Activated naive CD4-positive, alpha-beta T cell treated with Interleukin-2 at 50 U/mL for 16 hours (primary cell): ENCODE results near the gene SYNDIG1.

ENCODE experiments used
- DNase-seq: peaks from one replicate; pipeline ENCODE4 v3.0.0-alpha.2; 2020

SYNDIG1 gene

DNA sequence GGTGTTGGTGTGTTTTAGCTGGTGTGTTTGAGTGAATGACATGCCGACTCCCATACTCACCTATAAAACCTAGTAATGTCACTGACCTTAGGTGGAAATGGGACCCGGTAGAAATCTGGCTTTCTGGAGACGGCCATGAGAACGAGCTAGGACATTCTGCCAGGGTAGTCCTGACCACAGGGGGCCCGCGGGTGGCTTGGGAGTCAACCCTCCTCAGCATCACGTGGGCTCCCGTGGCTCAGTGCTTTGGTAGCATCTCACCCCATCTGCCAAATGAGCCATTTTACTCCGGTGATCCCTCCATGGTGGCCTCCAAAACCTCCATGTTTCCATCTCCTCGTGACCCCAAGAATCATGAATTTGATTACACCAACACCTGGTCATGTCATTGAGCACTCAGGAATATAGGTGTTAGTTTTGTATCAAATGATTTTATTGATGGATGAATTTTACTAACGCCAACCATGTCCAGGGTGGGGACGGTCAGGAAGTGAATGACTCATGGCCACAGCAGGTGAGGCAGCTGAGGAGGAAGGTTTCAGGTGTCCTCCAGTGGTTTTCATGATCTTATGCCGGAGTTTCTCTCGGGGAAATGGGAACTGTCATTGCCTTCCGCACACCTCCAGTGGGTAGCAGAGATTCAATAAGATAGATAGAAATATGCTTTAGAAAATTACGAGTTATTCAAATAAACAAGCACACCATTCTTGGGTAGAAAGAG, 195.0 kb downstream of the SYNDIG1 start:
- no peak for DNase-seq

DNA sequence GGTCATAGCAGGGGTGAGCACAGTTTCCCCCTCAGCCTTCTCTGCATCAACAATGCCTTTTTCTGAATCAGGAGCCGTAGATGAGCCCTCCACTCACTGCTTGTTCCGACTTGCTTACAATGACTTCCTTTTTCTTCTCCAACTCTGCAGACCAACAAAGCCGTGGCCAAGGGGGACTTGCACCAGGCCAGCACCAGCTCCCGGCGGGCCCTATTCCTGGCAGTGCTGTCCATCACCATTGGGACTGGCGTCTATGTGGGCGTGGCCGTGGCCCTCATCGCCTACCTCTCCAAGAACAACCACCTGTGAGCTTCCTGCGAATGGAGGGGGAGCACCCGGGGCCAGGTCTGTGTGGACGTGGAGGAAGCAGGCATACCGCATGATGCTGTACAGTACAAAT, 195.8 kb downstream of the SYNDIG1 start:
- no peak for DNase-seq

DNA sequence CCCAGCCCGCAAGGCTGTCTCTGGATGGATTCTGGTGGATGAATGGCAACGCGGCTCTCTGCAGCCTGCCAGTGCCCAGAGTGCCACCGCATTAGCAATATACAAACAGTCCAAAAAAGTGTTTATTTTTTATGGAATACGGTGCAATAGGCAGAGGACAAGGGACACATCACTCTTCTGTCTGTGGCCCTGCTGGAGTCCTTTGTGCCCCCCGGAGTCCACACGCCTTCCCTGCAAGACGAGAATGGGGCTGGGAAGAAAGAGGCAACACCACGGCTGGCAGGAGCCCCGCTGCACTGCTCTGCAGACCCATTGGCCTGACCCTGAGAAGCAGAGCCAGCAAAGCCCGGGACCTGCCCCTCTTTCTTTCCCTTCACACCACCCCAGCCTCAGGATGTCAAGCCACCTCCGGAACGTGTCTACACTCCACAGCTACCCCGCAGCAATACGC, 196.3 kb downstream of the SYNDIG1 start:
- DNase-seq: no peak

DNA sequence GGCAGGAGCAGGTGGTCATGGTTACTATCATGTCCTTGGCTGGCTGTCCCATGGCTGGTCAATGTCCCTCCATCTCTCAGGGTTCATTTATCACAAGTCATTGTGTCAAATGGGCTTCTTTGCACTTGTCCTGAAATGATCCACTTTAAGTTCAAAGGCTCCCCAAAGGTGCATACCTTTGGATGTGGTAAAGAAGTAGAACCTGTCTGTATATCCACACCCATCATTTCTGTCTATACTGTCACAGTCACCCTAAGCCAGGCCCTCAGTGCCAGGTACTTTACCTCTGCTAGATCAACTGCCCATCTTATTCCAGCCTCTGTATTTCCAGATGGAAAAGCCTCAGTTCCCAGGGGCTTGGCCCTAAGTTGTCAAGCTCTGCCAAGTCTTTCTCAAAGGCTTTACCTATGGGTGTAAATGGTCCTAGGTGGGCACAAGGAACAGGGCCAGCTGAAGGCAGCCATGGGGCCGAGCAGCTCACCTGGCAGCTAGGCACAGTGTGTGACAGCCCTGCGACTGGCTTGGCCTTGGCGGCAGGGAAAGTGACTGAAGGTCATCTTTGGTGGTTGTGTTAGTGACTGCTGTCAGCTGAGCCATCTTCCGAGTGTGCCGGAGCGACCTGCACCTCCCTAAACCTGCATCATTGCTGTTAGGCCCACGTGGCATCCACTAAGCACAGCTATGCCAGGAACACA, 198.4 kb downstream of the SYNDIG1 start:
- DNase-seq: no peak

DNA sequence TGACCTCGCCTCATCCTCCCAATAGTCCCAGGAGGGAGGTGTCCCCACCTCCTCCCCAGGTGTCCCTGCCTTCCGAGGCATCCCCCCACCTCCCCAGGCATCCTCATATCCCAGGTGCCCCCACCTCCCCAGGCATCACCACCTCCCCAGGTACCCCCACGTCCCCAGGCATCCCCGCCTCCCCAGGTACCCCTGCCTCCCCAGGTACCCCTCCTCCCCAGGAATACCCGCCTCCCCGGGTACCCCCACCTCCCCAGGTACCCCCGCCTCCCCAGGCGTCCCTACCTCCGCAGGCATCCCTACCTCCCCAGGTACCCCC, 198.9 kb downstream of the SYNDIG1 start:
- no peak for DNase-seq

DNA sequence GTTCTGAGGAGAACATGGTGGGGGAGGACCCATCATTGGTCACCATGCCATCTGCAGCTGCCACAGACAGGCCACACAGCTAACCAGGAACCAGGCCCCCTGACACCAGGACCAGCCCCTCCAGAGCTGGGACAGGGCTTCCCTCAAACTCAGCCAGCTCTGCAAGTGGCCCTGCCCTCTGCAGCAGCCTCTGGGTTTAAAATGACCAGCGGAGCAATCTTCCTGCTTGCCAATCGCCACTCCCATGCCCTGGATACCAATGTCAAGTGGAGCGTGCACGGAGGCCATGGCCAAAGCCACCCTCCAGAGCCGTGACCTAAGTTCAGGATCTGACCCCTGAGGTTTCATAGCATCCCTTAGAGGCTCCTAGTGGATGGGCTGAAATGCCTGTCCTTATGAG, 199.4 kb downstream of the SYNDIG1 start:
- DNase-seq: no peak

DNA sequence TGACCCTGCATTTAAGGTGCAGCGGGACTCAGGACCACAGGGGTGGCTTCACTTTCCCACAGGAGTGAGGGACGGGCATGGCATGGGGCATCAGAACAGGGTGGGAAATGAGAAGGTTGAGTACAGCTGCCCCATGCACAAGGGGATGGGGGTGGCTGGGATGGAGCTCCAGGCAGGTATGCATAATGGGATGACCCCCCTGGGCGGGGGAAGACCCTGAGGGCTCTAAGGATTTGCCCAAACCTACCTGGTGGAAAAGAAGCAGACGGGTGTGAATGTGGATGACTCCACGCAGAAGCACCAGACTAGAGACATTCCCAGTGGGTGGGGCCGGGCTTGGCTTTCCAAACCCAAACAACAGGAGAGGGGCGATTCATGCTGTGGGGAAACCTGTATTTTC, 200.3 kb downstream of the SYNDIG1 start:
- no peak for DNase-seq

- no peak for DNase-seq
Measured at GRCh38 chr20:24670341-24670872, 201.0 kb downstream of the SYNDIG1 start.

DNA sequence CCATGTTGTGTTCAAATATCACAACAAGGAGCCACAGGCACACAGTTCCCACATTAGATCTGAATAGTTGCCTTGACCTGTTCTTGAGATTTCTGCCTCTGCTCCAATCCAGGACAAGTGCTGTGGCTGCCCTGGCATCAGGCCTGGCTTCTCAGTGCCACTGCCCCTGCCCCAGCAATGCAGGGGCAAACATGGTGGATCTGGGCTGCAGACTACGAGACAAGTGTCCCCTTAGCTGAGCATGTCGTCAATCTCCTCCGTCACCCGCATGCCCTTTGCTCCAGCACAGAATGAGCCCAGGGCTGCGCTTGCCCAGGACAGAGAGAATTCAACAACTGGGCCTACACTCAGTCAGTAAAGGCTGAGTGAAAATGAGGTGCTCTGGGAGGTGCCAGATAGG, 201.6 kb downstream of the SYNDIG1 start:
- DNase-seq: no peak

- DNase-seq: no peak
Measured at GRCh38 chr20:24672181-24672880, 202.9 kb downstream of the SYNDIG1 start.

GRCh38 chr20:24672886-24673677, 203.7 kb downstream of the SYNDIG1 start:
- DNase-seq: no peak

GRCh38 chr20:24673678-24674570, 204.5 kb downstream of the SYNDIG1 start:
- no peak for DNase-seq

DNA sequence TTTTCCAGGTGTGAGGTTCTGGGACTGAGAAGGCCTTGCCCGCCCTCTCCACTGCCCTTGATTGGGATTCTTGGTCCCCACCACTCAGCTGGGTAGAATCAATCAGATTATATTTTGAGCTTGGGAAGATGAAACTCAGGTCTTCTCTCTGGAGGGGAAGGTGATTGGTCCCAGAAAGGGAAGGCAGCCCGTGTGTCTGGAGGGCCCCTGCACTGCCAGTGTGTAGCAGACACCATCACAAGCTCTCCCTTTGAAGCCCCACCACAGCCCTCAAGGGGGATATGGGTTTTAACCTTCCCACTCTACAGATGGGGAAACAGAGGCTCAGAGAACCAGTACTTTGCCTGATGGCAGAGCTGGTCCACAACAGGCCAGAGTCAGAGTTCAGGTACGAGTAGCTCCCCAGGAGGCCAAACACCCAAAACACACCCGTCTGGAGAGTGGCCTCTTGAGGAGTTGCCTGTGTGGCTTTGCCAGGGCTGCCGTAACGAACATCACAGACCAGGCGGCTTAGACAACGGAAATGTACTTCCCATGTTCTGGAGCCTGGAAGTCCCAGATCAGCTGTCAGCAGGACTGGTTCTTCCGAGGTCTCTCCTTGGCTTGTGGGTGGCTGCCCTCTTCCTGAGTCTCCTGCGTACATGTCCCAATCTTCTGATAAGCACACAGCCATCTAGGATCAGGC, 205.6 kb downstream of the SYNDIG1 start:
- DNase-seq: no peak

GRCh38 chr20:24675651-24676352, 206.4 kb downstream of the SYNDIG1 start:
- DNase-seq: no peak

GRCh38 chr20:24676353-24676977, 207.0 kb downstream of the SYNDIG1 start:
- no peak for DNase-seq

DNA sequence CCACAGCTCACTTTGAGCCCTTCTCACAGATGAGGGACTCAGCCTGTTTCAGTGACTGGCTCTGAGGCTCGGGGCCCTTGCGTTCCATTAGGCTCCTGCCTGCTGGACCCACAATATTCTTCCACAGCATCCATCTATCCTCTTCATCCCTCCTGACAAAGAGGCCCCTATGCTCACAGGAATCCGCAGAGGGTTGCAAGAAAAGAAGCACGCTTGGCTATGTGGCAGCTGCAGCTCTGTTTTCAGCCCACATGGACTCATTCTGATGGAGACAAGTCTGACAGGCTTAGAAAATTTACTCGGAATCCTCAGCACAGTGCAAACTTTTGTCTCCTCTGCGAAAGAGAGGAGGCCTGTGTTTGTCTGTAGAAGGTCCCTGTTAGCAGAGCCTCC, 207.5 kb downstream of the SYNDIG1 start:
- DNase-seq: no peak

DNA sequence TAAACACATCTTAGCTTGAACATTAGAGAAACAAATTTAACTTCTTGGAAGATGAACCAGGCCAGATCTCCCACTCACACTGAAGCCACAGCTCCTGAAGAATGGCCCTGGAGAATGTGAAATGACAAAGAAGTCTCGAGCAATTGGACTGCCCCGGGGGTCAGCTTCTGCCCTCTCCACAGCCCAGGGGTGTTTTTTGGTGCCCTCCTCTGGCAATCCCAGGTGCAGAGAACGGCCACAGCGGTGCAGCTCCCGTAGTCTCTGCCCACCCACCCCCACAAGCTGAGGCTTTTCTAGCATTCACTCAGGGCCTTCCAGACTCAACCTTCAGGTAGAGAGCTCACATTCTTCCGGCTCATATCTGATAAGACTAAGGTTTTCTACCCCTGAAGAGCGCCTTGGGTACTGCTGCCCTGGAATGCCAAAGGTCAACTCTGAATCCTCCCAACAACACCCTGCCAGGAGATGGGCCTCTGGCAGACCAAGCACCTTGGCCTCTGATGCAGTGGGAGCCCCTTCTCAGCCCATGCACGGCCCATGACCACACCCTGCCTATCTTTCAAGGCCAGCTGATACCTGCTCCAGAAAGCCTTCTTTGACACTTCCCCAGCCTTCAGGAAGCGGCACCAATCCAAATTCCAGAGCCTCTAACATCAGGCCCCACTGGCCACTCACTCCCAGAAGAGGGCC, 208.3 kb downstream of the SYNDIG1 start:
- DNase-seq: no peak

DNA sequence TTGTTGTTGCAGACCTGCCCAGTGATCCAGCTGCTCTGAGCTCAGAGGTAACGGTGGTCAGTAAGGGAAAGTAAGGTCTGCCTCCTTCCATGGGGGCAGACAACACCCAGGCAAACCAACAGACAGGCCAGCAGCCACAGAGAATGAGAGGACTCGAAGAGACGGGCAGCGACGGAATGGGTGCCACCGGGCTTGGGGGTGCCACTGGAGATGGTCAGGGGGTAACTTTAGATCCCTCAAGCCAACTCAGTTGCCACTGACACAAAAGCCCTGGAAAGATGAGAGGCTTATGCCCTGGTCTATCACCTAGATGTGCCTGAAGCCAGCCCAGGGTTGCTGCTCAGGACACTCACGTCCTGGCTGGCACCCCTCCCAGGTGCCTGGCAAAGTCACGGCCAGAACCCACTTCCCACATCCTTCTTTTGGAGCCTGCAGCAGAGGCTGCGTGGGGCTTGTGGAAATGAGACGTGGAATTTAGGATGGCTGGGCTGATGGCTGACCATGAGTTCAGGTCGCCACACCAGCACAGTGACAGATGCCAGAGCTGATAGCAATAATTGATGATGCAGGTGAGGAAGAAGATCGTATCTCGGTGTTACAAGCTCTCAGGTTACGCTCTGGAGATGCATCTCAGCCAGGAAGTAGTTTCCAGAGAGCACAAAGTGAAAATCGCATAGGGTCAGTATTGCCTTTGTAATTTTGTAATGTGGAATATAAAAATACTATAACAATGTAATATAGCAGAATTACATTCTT, 209.1 kb downstream of the SYNDIG1 start:
- DNase-seq: no peak
